Measurements from ENCODE around the gene SMYD3. TPM values are rescaled to one million over a fixed set of nuclear protein-coding genes. Genes with fewer than 3 reads are reported as not detected.

The SMYD3 gene
- total RNA-seq, 1 donor from 2014 or later, result 26.7 TPM

GRCh38 chr1:246218686-246219085 lies 288.4 kb downstream of the SMYD3 start:
- no peak for DNase-seq (ENCODE audit: low read depth, low spot score)

GRCh38 chr1:246216906-246217305 lies 290.2 kb downstream of the SMYD3 start:
- DNase-seq (ENCODE audit: low read depth, low spot score), result no peak

- no peak for DNase-seq (ENCODE audit: low read depth, low spot score)
Observed at GRCh38 chr1:246215510-246215903, 291.6 kb downstream of the SMYD3 start.

GRCh38 chr1:246214708-246215509 lies 292.2 kb downstream of the SMYD3 start:
- peak; percentile 64 for DNase-seq (ENCODE audit: low read depth, low spot score)

- no peak for DNase-seq (ENCODE audit: low read depth, low spot score)
Observed at GRCh38 chr1:246213947-246214346, 293.1 kb downstream of the SMYD3 start.

- no peak for DNase-seq (ENCODE audit: low read depth, low spot score)
Observed at GRCh38 chr1:246213502-246213901, 293.6 kb downstream of the SMYD3 start.

GRCh38 chr1:246213036-246213435 lies 294.0 kb downstream of the SMYD3 start:
- no peak for DNase-seq (ENCODE audit: low read depth, low spot score)

- no peak for DNase-seq (ENCODE audit: low read depth, low spot score)
Observed at GRCh38 chr1:246212013-246212412, 295.1 kb downstream of the SMYD3 start.

GRCh38 chr1:246210756-246211155 lies 296.3 kb downstream of the SMYD3 start:
- DNase-seq (ENCODE audit: low read depth, low spot score), result no peak

- no peak for DNase-seq (ENCODE audit: low read depth, low spot score)
Observed at GRCh38 chr1:246208105-246208504, 299.0 kb downstream of the SMYD3 start.

GRCh38 chr1:246203180-246203579 lies 303.9 kb downstream of the SMYD3 start:
- DNase-seq (ENCODE audit: low read depth, low spot score), result no peak

GRCh38 chr1:246200738-246201137 lies 306.3 kb downstream of the SMYD3 start:
- DNase-seq (ENCODE audit: low read depth, low spot score), result no peak

GRCh38 chr1:246200225-246200624 lies 306.9 kb downstream of the SMYD3 start:
- DNase-seq (ENCODE audit: low read depth, low spot score), result no peak

GRCh38 chr1:246199086-246199645 lies 307.9 kb downstream of the SMYD3 start:
- no peak for DNase-seq (ENCODE audit: low read depth, low spot score)

GRCh38 chr1:246198115-246198816 lies 308.8 kb downstream of the SMYD3 start:
- DNase-seq (ENCODE audit: low read depth, low spot score), result no peak

- DNase-seq (ENCODE audit: low read depth, low spot score), result no peak
Observed at GRCh38 chr1:246197076-246197475, 310.0 kb downstream of the SMYD3 start.

GRCh38 chr1:246195296-246195695 lies 311.8 kb downstream of the SMYD3 start:
- DNase-seq (ENCODE audit: low read depth, low spot score), result no peak

- DNase-seq (ENCODE audit: low read depth, low spot score), result no peak
Observed at GRCh38 chr1:246193537-246193936, 313.5 kb downstream of the SMYD3 start.

GRCh38 chr1:246189126-246189525 lies 318.0 kb downstream of the SMYD3 start:
- DNase-seq (ENCODE audit: low read depth, low spot score), result no peak

GRCh38 chr1:246187834-246188372 lies 319.2 kb downstream of the SMYD3 start:
- DNase-seq (ENCODE audit: low read depth, low spot score), result no peak

GRCh38 chr1:246184503-246184902 lies 322.6 kb downstream of the SMYD3 start:
- DNase-seq (ENCODE audit: low read depth, low spot score), result no peak

- no peak for DNase-seq (ENCODE audit: low read depth, low spot score)
Observed at GRCh38 chr1:246182149-246182851, 324.8 kb downstream of the SMYD3 start.

All from pulmonary artery endothelial cell (primary cell).